Endodermal cell (in vitro differentiated cells): ENCODE data around the gene TBC1D8. TPM values are rescaled to one million over a fixed set of nuclear protein-coding genes. Genes with fewer than 3 reads are reported as not detected.
A peak's percentile ranks its signal among the peaks of the same experiment; 100 is the strongest.

ENCODE experiments used
- DNase-seq: peaks from one replicate; pipeline ENCODE4 v3.0.0-alpha.2; 2017
- H3K27ac ChIP-seq: 2 replicates; pipeline ENCODE4 v1.5.1; 2013; ENCODE audit warnings: mild to moderate bottlenecking, low read depth, low read length, moderate library complexity
- H3K27me3 ChIP-seq: 2 replicates; pipeline ENCODE4 v1.6.1; 2013; ENCODE audit warnings: mild to moderate bottlenecking, low read length, moderate library complexity; ENCODE audit not compliant: insufficient read depth, control insufficient read depth, poor library complexity, severe bottlenecking
- H3K36me3 ChIP-seq: 2 replicates; pipeline ENCODE4 v1.7.0; 2013; ENCODE audit warnings: mild to moderate bottlenecking, low read length, moderate library complexity; ENCODE audit not compliant: control insufficient read depth, insufficient read depth
- H3K4me1 ChIP-seq: one replicate; pipeline ENCODE4 v1.7.0; 2013; ENCODE audit warnings: low read length; ENCODE audit not compliant: control insufficient read depth, insufficient read depth
- H3K4me3 ChIP-seq: 2 replicates; pipeline ENCODE4 v1.5.1; 2013; ENCODE audit warnings: mild to moderate bottlenecking, low read length, moderate library complexity
- H3K9ac ChIP-seq: 2 replicates; pipeline ENCODE4 v1.6.1; 2013; ENCODE audit warnings: mild to moderate bottlenecking, low read length, moderate library complexity; ENCODE audit not compliant: poor library complexity, severe bottlenecking; ENCODE audit errors: extremely low read depth
- H3K9me3 ChIP-seq: 2 replicates; pipeline ENCODE4 v1.6.1; 2013; ENCODE audit warnings: mild to moderate bottlenecking, low read length, moderate library complexity; ENCODE audit not compliant: control insufficient read depth
- H3K27ac Mint-ChIP-seq: 2 replicates; pipeline ENCODE4 v1.8.0; 2020; ENCODE audit warnings: mixed read lengths
- H3K27me3 Mint-ChIP-seq: 2 replicates; pipeline ENCODE4 v1.8.0; 2021; ENCODE audit warnings: mild to moderate bottlenecking, mixed read lengths; ENCODE audit not compliant: insufficient read depth
- H3K36me3 Mint-ChIP-seq: 2 replicates; pipeline ENCODE4 v1.8.0; 2020; ENCODE audit warnings: low read depth, mixed read lengths
- H3K4me1 Mint-ChIP-seq: 2 replicates; pipeline ENCODE4 v1.8.0; 2020; ENCODE audit warnings: mixed read lengths
- H3K4me3 Mint-ChIP-seq: 2 replicates; pipeline ENCODE4 v1.8.0; 2020; ENCODE audit warnings: mild to moderate bottlenecking, moderate library complexity, mixed read lengths
- H3K9me3 Mint-ChIP-seq: 2 replicates; pipeline ENCODE4 v1.8.0; 2020; ENCODE audit warnings: mild to moderate bottlenecking, mixed read lengths
- CTCF ChIP-seq: fragments of 200-600 bp; sonication (generic); conservative IDR thresholded peaks from 2 replicates; pipeline ENCODE4 v1.5.0; 2021; ENCODE audit warnings: antibody characterized with exemption, mild to moderate bottlenecking
- WGBS, 2 experiments: methylation state at CpG; one replicate each; pipeline versions ENCODE4 v1.1.5 to v1.1.7; 2013; ENCODE audit warnings: missing lambda C conversion rate in 2 of 2, mixed read lengths in 1 of 2; ENCODE audit not compliant: insufficient coverage in 1 of 2, insufficient read length in 1 of 2; 5-methylcytosine and 5-hydroxymethylcytosine counted together
- total RNA-seq, 2 donors: library from RNA; stranded (reverse); fragmentation: NEBNext Ultra II Directional in 1 of 2; extraction: Animal tissue kit (Norgen Biotek cat#: 25700) in 1 of 2; gene quantifications; 2 replicates in 1 of 2; 3 replicates in 1 of 2; pipeline ENCODE4 v1.2.1, GENCODE V29; 2021

The TBC1D8 gene
- total RNA-seq, 2 donors from 2014 or later, result 14.4 to 14.5 TPM

GRCh38 chr2:101193033-101193626 lies 41.9 kb upstream of the TBC1D8 start:
- Histone ChIP-seq H3K36me3 (no peaks in the 10 kb centered on the region), H3K27me3 (no peaks in the 10 kb centered on the region), H3K9me3 (no peaks in the 10 kb centered on the region), H3K4me3 (no peak overlapping the region), H3K4me1 (no peaks in the 10 kb centered on the region), H3K27ac (no peak overlapping the region), H3K9ac (no peak overlapping the region)
- Mint-ChIP-seq H3K27ac (no peak overlapping the region), H3K4me1 (peaks cover 6% of the 10 kb centered on the region), H3K4me3 (no peak overlapping the region), H3K9me3 (no peaks in the 10 kb centered on the region), H3K36me3 (no peaks in the 10 kb centered on the region), H3K27me3 (no peaks in the 10 kb centered on the region)
- no peak for TF ChIP-seq CTCF
- DNase-seq, result no peak
- 93 to 97% methylated on average over 9 to 11 of the region's 11 CpGs for WGBS, 2 experiments

- 64 to 81% methylated on average over 5 to 9 of the region's 9 CpGs for WGBS, 2 experiments
- Mint-ChIP-seq H3K4me1 (peaks cover 9% of the 10 kb centered on the region), H3K27me3 (peaks cover 2% of the 10 kb centered on the region), H3K9me3 (no peaks in the 10 kb centered on the region), H3K27ac (no peak overlapping the region), H3K36me3 (no peaks in the 10 kb centered on the region), H3K4me3 (no peak overlapping the region)
- no peaks in the 10 kb centered on the region for H3K27me3 ChIP-seq
- no peak for DNase-seq
- H3K4me3 ChIP-seq, result no peak overlapping the region
- TF ChIP-seq CTCF, result no peak
- H3K9ac ChIP-seq, result no peak overlapping the region
- H3K36me3 ChIP-seq, result no peaks in the 10 kb centered on the region
- H3K9me3 ChIP-seq, result no peaks in the 10 kb centered on the region
- no peak overlapping the region for H3K27ac ChIP-seq
- H3K4me1 ChIP-seq, result no peaks in the 10 kb centered on the region
These were observed 39.8 kb upstream of the TBC1D8 start for GRCh38 chr2:101190747-101191516.

- Histone ChIP-seq H3K27me3 (no peaks in the 10 kb centered on the region), H3K4me1 (no peaks in the 10 kb centered on the region), H3K4me3 (no peak overlapping the region), H3K9me3 (no peaks in the 10 kb centered on the region), H3K36me3 (no peaks in the 10 kb centered on the region), H3K9ac (no peak overlapping the region), H3K27ac (no peak overlapping the region)
- Mint-ChIP-seq H3K27me3 (peaks cover 2% of the 10 kb centered on the region), H3K4me1 (peaks cover 20% of the 10 kb centered on the region), H3K27ac (no peak overlapping the region), H3K9me3 (no peaks in the 10 kb centered on the region), H3K4me3 (no peak overlapping the region), H3K36me3 (no peaks in the 10 kb centered on the region)
- peak; percentile 84 for TF ChIP-seq CTCF
- WGBS, 2 experiments, result 63 to 81% methylated on average over 5 of the region's 5 CpGs
- peak; percentile 89 for DNase-seq
These were observed 37.7 kb upstream of the TBC1D8 start for GRCh38 chr2:101188683-101189405.
